ENCODE results near the gene XRCC1.
"Not testable (repeated sequence)": the region's sequence is repeated elsewhere in the genome, so short reads cannot be mapped to it uniquely, and the experiment has no call there.

XRCC1 gene, protein sequence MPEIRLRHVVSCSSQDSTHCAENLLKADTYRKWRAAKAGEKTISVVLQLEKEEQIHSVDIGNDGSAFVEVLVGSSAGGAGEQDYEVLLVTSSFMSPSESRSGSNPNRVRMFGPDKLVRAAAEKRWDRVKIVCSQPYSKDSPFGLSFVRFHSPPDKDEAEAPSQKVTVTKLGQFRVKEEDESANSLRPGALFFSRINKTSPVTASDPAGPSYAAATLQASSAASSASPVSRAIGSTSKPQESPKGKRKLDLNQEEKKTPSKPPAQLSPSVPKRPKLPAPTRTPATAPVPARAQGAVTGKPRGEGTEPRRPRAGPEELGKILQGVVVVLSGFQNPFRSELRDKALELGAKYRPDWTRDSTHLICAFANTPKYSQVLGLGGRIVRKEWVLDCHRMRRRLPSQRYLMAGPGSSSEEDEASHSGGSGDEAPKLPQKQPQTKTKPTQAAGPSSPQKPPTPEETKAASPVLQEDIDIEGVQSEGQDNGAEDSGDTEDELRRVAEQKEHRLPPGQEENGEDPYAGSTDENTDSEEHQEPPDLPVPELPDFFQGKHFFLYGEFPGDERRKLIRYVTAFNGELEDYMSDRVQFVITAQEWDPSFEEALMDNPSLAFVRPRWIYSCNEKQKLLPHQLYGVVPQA

DNA sequence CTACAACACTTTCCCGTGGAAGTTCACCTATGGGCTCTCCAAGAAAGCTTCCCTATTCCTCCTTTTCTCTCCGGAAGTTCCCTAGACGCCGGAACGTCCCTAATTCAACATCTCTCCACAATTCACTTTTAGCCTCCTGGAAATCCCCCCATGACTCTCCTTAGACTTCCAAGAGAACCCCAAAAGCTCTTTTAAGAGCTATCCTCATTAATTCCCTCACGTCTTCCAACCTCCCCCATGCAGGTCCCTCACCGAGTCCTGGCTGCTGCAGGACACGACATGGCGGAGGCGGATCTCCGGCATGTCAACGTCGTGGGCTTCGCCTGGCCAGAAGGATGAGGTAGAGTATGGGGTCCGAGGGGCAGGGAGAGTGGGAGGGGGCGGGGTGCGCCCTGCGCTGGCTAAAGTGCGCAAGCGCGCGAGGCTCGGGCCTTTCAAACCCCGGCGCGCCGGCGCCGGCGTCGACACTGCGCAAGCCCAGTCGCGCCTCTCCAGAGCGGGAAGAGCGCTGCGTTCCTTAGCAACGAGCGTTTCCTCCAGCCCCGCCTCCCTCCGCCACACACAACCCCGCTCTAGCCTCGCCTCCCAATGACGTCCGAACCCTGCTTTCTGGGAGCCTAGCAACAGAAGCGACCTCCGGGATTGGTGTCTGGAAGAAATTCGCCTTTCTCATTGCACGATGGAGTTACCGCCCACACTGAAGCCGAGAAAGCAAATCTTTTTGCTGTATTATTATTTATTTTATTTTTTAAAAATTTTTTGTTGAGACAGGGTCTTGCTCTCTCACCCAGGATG, at the start of gene XRCC1, which contains the start of gene PINLYP:
Gene XRCC1 (minus strand): TSS at position 372 of the 795 bp plus-strand sequence. CDS start 69 bp downstream, at position 303.
Gene PINLYP (plus strand): TSS at position 646 of the 795 bp plus-strand sequence. CDS start 1,391 bp downstream, outside the sequence.
- FAIRE-seq: peak; percentile 98

DNA sequence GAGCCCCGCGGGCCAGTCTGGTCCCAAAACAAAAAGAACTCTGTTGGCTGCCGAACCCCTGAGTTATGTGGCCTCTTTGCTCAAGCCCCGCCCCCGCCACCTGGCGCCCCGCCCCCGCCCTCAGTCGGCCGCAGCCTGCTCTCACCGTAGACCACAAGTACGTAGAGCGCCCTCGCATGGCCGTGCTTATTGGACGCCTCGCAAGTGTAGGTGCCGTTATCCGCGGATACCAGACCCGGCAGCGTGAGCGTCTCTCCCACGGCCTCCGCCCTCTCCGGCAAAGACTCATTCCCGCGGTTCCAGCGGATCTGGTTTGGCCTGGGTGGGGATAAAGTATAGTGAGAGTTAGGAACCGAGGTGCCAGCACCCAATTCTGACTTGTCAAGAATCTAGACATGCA, 49.6 kb upstream of the XRCC1 start:
- no peak for FAIRE-seq

DNA sequence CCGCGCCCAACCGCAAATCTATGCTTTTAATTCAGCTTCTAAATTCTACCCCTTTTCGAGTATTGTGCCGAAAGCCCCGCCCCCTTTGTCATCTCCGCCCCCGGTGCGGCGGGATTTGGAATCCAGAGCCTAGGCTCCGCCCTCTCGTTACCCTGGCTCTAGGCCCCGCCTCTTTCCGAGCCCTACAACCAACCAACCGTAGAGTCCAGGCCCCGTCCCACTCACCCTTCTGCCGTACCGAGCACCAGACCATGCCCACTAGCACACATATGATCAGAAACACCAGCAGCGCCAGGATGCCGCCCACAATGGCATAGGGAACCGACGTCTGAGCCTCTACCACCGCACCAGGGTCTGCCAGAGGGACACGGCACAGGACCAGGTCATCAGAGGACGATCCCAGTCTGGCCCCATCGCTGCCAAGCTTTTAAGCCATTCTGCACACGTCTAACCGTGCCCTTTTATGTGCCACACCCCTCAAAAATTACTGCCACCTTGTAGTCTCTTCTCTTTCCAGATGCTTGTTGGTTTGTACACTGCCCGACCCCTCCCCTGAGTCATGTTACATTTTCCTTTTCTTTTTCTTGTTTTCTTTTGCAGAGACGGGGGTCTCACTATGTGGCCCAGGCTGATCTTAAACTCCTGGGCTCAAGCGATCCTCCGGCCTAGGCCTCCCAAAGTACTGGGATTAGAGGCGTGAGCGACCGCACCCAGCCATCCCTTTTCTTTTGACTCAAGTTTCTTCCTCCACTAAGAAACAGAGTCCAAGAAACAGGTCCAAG, 48.8 kb upstream of the XRCC1 start:
- FAIRE-seq: no peak

DNA sequence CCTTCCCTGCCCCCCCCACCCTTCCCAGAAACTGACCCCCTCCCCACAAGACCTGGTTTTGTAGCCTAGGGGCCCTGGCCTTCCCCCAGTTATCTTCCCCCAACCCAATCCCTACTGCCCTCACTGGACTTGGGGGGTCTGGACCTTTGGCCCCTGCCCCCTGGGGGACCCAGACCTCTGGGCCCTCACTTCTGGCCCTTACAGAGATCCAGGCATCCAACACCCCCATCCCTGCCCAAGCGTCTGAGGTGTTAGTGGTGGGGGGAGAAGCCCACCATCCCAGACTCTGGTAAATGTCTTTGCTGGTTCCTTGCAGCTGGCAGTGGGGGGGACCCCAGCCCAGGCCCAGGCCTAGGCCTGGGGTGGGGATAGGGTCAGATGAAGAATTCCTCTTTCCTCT, 47.6 kb upstream of the XRCC1 start:
- FAIRE-seq: no peak

DNA sequence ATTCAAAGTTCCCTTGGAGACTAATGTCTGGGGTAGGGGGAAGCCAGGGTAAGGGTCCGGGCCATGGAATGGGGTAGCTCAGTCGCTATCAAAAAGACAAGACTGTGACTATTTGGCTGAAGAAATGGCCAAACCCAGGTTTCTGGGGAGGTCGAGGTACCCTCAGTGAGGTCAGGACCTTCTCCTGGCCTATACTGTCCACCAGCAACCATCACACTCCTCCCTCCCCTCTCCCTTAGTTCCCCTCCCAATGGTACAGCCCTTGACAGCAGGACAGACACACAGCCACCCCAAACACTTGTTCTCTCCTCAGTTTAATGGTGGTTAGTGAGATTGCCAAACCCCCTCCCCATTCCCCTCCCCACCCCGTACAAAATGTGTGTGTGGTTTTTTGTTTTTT, 46.7 kb upstream of the XRCC1 start:
- FAIRE-seq: no peak

DNA sequence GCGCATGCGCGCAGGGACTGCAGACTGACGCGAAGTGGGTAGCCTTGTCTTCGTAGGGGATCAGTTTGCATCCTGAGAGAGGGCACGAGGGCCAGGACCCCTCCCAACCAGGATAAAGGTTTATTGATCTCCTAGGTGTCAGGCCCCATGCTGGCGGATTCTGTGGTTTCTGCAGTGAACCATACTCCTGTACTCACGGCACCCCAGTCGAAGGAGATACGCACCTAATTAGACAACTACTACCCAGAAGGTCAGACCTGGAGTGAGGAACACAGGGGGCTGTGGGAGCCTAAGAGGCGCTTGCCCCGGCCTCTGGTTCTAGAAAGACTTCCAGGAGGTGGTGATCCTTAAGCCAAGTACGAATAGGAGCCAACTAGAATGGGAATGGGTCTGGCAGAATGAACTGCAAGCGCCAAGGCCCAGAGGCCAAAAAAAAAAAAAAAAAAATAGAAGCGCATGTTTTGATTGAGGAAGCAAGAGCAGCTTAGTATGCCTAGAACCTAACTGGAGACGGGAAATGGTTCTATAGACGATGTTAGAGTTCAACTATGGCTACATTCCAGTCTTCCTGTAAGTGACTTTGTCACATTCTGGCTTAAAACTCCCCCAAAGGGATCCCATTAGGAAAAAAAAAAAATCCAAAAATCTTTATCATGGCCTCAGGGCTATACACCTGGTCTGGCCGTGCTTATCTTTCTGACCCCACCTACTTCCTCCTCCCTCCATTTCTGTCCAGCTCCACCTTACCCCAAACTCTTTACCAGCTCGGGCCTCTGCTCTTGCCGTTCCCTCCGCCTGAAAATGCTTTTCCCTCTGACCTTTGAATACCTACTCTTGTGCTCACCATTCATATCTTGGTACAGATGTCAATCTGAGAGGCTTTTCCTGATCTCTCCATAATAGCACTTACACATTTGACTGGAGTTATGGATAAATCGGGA, 45.0 kb upstream of the XRCC1 start:
- no peak for FAIRE-seq

DNA sequence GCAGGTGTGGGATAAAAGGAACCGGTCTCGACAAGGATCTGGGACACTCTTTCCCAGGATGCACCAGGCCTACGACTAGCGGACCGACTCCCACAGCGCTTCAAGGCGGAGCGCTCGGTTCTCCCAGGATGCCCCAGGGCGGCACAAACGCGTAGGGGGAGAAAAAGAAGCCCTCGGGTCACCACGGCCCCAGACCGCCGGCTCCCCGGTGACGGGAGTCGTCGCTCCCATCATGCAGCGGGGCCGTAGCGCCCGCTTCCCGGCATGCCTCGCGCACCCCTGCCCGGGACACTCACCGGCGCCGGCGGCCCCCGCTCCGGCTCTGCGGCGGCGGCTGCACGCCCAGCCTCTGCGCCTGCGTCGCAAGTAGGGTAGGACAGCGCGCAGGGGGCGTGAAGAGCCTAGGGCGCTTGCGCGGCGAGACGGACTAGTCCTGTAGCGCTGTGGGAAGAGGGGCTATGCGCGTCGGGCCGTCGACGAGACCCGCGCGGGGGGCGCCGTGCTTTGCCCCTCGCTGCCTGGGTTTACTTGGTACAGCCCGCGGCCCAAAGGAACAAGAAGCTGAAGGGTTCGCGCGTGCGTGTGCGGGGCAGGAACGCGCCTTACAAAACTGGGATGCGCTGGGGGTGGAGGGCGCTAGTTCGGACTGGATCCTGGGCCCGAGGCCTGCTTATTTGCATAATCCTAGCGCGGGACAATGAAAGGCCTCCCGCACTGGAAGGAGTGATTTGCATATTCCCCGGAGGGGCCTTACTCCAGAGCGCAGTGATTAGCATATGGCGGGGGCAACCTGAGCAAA, 44.1 kb upstream of the XRCC1 start, which contains the start of gene ZNF428:
Gene ZNF428 (minus strand): TSS at position 368 of the 799 bp plus-strand sequence. CDS start 5,325 bp downstream, outside the sequence.
- no peak for FAIRE-seq

DNA sequence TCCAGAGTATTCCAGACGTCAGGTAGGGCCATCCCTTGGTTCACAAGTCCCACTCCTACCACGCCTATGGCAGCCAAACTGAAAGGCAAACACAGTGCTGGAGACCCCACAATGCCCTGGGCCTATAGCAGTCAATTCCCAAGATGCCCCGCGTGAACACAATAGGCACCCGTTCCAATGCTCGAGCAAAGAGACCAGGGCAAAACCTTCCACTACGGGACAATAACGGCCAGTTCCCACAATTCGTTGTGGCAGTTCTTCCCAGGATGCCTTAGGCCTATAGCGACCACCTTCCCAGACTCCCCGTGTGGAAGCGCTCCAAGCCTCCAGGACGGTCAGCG, 43.6 kb upstream of the XRCC1 start:
- FAIRE-seq: no peak

DNA sequence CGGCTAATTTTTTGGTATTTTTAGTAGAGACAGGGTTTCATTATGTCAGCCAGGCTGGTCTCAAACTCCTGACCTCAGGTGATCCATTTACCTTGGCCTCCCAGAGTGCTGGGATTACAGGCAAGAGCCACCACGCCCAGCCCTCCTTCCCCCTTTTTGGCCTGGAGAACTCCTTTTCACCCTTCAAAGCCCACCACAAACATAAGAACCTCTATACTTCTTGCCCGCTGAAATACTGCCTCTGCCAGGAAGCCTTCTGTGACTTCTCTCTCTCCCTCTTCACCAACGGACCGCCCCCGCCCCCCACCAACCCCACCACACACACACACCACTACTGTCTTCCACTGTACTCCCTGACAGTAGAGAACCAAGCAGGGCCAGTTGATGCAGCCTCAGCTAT, 41.6 kb upstream of the XRCC1 start:
- FAIRE-seq: no peak

DNA sequence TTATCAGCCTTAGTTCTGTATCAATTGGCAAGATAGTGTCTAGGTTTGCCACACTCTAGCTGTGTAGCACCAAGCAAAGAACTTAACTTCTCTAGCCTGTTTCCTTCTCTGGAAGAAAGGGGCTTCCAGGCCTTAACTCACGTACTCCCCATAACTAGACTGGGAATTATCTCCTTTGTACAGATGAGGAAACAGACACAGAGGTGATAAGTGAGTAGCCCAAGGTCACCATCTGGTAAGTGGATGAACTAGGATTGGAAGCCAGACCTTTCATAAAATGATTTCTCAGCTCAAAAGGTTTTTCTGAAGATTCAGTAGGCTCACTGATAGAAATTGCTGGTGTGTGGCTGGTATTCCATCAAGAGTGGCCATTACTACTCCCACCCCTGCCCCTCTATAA, 41.0 kb upstream of the XRCC1 start:
- FAIRE-seq: no peak

DNA sequence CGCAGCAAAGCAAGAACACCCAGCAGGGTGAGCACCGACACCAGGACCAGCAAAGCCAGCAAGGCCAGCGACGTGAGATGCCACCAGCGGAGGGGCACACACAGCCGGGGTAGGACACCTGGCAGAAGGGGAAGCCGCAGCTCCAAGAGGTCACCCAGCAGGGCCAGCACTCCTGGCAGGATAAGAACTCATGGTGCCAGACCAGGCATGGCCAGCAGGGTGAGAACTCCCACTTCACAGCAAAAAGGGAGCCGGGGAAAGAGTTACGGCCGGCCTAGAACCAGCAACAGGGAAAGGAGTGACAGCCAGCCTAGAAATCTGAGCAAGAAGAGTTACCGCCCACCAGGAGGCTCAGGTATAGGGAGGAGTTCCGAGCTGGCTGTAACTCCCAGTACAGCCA, 37.0 kb upstream of the XRCC1 start:
- no peak for FAIRE-seq

DNA sequence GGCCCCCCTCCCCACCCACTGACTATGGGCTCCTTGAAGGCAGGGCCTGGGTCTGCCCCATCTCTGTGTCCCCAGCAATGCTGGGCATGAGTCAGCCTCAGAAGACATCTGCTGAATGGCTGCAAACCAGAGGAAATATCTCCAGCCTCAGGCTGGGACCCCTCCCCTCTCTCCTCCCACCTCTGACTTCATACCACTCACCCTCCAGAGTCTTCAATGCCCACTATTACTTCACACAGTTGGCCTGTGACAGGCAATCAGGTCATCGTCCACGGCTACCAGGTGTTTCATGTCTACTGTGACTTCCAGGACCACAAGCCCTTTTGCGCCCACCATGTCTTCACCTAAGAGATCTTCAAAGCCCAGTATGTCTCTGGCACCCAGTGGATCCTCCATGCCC, 36.5 kb upstream of the XRCC1 start, which contains the start of gene SRRM5:
Gene SRRM5 (plus strand): TSS at position 301 of the 400 bp plus-strand sequence. CDS start 34 bp downstream, at position 335.
- FAIRE-seq: no peak

DNA sequence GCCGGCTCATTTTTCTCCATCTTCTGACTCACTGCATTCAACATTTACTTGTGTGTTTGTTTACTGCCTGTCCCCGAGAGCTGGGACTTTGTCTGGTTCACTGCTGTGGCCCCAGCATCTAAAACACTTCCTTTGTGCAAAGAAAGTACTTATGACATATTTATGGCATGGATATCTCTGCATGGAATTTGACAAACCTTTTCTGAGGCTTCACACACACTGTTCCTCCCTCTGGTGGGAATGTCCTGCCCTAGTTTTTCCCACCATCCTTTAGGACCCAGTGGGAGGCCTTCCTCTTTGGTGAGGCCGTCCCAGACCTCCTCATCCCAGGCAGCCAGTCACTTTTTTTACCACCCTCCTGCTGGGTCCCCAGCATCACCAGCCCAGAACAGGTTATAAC, 35.2 kb upstream of the XRCC1 start:
- no peak for FAIRE-seq

DNA sequence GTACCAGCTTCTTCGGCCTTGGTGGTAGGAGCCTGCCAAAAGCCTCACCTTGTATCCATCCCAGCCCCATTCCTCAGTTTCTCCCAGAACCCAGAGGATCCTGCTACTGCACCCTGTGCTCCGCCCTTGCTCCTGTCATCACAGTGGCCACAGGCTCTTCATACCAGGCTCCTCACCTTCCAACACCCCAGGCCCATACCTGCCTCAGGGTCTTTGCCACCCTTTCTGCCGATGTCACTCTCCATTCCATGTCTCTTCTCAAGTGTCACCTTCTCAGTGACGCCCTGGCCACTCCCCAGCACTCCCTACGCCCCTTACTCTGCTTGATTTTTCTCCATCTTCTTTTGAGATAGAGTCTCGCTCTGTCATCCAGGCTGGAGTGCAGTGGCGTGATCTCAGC, 34.5 kb upstream of the XRCC1 start:
- no peak for FAIRE-seq

DNA sequence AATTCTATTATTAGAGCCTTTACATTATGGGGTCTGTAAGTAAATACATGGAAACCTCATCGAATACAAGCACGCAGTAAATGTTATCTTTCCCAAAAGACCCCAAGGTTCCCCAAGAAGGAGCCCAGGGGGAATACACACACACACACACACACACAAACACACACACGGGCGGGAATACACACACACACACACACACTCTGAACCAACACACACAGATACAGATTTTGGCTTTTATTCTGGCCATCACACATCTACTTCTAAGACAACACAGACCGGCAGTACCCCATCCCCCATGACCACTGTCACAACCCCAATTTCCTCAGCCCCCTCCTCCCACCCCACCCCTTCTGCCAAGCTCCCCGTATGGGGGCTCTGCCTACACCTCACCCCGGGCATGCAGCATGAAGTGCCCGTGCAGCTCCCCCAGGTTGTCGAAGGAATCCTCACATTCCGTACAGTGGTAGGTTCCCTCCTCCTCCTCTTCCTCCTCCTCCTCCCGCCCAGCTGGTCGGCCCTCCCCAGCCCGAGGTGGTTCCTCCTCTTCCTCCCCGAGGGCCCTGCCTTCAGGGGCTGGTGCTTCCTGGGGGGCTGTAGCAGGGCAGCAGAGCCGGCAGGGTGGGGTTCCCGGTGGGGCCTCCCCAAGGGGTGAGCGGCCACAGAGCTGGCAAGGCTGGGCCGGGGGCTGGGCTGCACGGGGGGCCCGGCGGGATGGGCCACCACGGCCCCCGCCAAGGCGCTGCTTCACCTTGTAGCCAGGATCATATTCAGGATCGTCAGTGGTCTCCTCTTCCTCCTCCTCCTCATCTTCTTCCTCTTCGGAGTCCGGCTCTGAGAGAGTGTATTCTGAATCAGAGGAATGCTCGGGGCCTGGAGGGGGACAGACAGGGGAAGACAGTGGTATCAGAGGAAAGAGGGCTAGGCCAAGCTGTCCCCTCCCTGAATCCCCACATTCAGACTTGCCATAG, 32.2 kb upstream of the XRCC1 start:
- FAIRE-seq: no peak

DNA sequence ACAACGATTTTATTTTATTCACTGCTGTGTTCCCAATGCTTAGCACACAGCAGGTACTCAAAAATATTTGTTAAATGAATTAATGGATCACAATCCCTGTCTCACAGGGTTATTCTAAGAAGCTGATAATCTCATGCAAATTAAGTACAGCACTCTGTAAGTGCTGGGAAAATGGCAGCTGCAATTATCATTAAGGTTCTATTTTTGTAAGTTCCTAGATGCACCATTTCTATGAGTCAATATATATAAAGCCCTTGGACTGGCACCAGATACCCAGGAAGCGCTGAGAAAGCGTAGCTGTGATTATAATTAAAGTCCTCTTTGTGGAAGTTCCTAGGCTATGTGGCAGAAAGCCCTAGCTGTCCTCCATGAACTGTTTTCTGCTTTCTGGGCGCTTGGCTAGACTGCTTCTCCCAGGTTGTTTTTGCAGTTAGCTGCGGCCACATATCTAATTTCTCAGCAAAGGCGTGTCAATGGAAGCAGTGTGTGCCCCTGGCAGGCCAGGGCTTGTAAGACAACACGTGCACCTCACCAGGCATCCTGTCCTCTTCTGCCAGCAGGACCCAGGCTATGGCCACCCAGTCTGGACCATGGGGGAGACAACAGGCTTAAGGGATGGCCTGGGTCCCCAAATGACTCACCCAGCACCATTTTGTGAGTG, 31.4 kb upstream of the XRCC1 start:
- FAIRE-seq: no peak

DNA sequence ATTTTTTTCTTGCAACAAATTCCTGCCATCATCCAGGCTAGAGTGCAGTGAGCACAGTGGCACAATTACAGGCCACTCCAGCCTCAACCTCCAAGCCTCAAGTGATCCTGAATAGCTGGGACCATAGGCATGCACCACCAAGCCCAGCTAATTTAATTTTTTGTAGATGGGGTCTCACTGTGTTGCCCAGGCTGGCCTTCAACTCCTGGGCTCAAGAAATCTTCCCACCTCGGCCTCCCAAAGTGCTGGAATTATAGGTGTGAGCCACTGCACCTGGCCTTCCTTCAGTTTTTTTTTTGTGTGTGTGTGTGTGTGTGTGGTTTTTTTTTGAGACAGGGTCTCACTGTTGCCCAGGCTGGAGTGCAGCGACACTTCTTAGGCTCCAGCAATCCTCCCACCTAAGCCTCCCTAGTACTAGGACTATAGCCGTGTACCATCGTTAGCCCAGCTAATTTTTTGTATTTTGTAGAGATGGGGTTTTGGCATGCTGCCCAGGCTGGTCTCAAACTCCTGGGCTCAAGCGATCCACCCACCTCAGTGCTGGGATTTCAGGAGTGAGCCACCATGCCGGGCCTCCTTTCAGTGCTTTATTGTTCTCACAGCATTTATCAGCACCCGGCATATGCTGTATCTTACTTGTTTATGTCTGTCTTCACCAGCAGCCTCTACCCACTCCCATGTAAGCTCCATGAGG, 30.7 kb upstream of the XRCC1 start:
- FAIRE-seq: no peak

DNA sequence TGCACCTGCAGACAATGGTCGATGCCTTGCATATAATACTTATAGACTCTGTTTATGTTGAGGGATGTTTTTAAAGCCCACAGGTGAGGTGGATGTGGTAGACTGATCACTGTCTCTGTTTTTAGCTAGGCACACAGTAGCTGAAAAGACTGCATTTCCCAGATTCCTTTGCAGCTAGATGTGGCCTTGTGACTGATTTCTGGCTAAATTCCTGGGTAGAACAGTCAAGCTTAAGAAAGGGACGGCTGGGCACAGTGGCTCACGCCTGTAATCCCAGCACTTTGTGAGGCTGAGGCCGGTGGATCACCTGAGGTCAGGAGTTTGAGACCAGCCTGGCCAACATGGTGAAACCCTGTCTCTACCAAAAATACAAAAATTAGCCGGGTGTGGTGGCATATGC, 25.0 kb upstream of the XRCC1 start:
- not testable (repeated sequence) for FAIRE-seq
